DOHH2 (cell line): Measurements from ENCODE around the gene PLXND1.

Source experiments
- CTCF ChIP-seq: fragments of 200-600 bp; sonication (generic); IDR thresholded peaks from one replicate; pipeline ENCODE4 v1.5.1; 2014; ENCODE audit warnings: antibody characterized with exemption, mild to moderate bottlenecking, low read depth, low read length; ENCODE audit not compliant: poor library complexity, severe bottlenecking
- EZH2phosphoT487 ChIP-seq: fragments of 200-600 bp; sonication (generic); IDR thresholded peaks from 2 replicates; pipeline ENCODE4 v1.6.1; 2017; ENCODE audit warnings: borderline replicate concordance, mild to moderate bottlenecking, antibody characterized with exemption, low read length, moderate library complexity, mixed read lengths

GRCh38 chr3:129650256-129650872 lies 43.9 kb upstream of the PLXND1 start:
- peak; percentile 67 for TF ChIP-seq CTCF
- TF ChIP-seq EZH2phosphoT487 = no peak
